ENCODE measurements around the gene NLRC3. TPM values are rescaled to one million over a fixed set of nuclear protein-coding genes. Genes with fewer than 3 reads are reported as not detected.

Gene NLRC3
- total RNA-seq, 1 donor from 2014 or later, result not detected

DNA sequence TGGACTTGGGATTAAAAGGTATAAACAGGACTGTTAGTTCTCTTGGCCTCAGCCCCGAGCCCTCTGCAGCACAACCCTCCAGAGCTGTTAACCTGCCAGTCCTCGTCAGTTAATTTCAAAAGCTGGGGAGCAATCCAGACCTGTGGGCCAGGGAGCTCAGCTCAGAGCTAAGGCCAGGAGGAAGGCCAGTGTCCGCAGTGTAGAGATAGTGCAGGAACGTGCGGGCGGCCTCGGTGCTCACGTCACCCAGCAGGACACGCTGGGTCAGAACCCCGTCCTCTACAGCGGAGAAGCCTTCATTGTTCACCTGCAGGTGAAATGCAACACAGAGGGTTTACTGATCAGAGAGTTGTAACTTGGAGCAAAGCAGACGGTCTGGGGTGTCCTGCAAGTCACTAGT, 15.4 kb upstream of the NLRC3 start:
- Mint-ChIP-seq H3K4me3 (no peak overlapping the region), H3K4me1 (no peaks in the 10 kb centered on the region), H3K27me3 (ENCODE audit: low read depth) (no peaks in the 10 kb centered on the region), H3K9me3 (no peaks in the 10 kb centered on the region), H3K36me3 (ENCODE audit: low read depth) (peaks cover 13% of the 10 kb centered on the region), H3K27ac (ENCODE audit: unreplicated experiment) (no peak overlapping the region)
- no peak for DNase-seq (ENCODE audit: low read depth, low spot score)
- TF ChIP-seq, protein P1, sequence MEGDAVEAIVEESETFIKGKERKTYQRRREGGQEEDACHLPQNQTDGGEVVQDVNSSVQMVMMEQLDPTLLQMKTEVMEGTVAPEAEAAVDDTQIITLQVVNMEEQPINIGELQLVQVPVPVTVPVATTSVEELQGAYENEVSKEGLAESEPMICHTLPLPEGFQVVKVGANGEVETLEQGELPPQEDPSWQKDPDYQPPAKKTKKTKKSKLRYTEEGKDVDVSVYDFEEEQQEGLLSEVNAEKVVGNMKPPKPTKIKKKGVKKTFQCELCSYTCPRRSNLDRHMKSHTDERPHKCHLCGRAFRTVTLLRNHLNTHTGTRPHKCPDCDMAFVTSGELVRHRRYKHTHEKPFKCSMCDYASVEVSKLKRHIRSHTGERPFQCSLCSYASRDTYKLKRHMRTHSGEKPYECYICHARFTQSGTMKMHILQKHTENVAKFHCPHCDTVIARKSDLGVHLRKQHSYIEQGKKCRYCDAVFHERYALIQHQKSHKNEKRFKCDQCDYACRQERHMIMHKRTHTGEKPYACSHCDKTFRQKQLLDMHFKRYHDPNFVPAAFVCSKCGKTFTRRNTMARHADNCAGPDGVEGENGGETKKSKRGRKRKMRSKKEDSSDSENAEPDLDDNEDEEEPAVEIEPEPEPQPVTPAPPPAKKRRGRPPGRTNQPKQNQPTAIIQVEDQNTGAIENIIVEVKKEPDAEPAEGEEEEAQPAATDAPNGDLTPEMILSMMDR (conservative IDR thresholded peaks at IDR 0.05), result no peak

DNA sequence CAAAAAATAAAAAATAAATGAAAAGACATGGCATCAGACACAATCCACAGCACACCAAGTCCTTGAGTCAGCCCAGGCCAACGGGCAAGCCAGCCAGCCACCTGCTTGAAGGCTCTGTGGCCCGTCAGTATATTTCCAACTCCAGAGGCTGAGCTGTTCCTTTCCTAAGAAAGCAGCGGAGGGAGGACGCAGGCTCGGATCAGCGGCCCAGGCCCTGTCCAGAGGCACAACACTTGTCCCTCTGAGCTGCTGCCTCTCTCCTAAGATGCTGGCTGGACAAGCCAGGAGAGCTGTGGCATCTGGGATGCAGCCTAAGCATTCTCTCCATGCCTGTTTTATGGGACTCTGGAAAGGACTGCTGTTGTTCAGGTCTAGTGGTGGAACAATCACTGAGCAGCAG, 14.8 kb upstream of the NLRC3 start:
- H3K36me3 Mint-ChIP-seq (ENCODE audit: low read depth), result peaks cover 13% of the 10 kb centered on the region
- no peaks in the 10 kb centered on the region for H3K9me3 Mint-ChIP-seq
- no peak overlapping the region for H3K27ac Mint-ChIP-seq (ENCODE audit: unreplicated experiment)
- no peaks in the 10 kb centered on the region for H3K27me3 Mint-ChIP-seq (ENCODE audit: low read depth)
- DNase-seq (ENCODE audit: low read depth, low spot score), result no peak
- H3K4me1 Mint-ChIP-seq, result no peaks in the 10 kb centered on the region
- TF ChIP-seq, protein P1 (conservative IDR thresholded peaks at IDR 0.05), result no peak
- H3K4me3 Mint-ChIP-seq, result no peak overlapping the region

DNA sequence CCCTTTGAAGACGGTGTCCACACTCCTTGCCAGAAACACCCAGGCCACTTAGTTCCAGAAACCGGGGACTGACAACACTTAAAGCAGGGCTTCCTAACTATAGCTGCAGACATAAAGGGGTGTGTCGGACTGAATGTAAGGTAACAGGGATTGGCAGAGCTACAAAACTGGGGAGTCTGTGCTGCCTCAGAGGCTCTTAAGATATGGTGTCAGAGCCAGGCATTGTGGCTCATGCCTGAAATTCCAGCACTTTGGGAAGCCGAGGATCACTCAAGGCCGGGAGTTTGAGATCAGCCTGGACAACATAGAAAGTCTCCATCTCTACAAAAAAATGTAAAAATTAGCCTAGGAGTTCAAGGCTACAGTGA, 14.2 kb upstream of the NLRC3 start:
- TF ChIP-seq, protein P1 (conservative IDR thresholded peaks at IDR 0.05), result no peak
- no peaks in the 10 kb centered on the region for H3K4me1 Mint-ChIP-seq
- H3K4me3 Mint-ChIP-seq, result no peak overlapping the region
- H3K27ac Mint-ChIP-seq (ENCODE audit: unreplicated experiment), result peak overlapping the region; percentile 17
- DNase-seq (ENCODE audit: low read depth, low spot score), result no peak
- H3K36me3 Mint-ChIP-seq (ENCODE audit: low read depth), result peaks cover 13% of the 10 kb centered on the region
- H3K27me3 Mint-ChIP-seq (ENCODE audit: low read depth), result no peaks in the 10 kb centered on the region
- no peaks in the 10 kb centered on the region for H3K9me3 Mint-ChIP-seq

DNA sequence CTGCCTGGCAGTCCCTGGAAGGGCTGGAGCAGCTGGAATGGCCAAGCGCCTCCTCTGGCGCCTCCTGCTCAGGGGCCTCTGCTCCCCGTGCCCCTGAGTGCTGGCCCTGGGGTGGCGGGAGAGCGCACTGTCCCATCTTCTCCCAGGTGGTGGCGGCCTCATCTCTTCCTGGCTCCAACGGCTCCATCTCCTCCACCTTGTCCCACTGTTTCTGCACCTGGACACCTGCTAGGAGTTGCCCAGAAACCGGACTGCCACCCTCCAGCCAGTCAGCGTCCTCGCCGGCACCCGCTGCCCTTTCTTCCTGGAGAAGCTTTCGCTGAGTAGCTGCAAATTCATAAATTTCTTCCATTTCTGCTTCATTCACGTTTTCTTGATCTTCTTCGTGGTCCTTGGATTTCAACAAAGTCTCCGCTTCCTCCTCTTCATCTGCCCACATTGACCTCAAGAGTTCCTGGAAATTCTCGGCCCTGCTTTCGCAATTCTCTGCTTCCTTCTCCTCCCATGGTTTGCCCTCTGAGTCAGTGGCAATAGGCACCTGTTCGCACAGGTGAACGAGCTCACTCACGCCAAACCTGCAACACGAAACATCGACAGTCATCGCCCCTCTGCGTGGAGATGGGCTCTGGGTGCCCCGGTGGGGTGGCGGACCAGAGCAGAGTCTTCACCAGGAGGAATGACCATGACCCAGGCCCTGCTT, 13.7 kb upstream of the NLRC3 start:
- Mint-ChIP-seq H3K27me3 (ENCODE audit: low read depth) (no peaks in the 10 kb centered on the region), H3K9me3 (no peaks in the 10 kb centered on the region), H3K27ac (ENCODE audit: unreplicated experiment) (peak overlapping the region; percentile 17), H3K4me3 (no peak overlapping the region), H3K36me3 (ENCODE audit: low read depth) (peaks cover 13% of the 10 kb centered on the region), H3K4me1 (no peaks in the 10 kb centered on the region)
- TF ChIP-seq, protein P1 (conservative IDR thresholded peaks at IDR 0.05), result no peak
- no peak for DNase-seq (ENCODE audit: low read depth, low spot score)

DNA sequence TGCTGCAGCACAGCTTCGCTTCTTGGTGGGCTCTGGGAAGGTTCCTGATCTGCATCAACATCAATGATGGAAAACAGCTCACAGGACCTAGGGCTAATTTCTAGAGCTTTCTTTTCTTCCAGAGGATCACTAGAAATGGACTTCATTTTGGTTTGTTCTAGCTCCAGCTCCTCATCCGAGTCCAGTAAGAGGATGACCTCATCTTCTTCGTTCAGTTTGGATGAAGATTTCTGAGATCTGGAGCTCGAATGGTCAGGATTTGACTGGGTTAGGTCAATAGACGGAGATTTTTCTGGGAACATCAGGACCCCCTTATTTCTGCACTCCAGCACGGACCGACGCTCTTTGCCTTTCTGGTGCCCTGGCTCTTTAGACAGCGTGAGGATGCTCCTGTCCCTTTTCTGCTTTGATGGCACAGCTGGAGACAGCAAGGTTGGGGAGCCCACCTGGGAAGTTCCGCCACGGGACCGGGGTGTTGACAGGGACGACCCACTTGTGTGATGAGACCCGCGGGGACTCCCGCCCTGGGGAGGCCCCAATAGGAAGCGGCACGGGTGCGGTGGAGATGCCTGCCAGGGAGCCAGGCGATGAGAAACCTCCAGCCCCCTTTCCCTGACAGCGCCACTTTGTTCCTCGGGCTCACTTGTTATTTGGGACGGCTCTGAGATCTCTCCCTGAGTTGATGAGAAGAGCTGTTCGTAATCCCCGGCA, 12.9 kb upstream of the NLRC3 start:
- Mint-ChIP-seq H3K4me3 (no peak overlapping the region), H3K27ac (ENCODE audit: unreplicated experiment) (peak overlapping the region; percentile 82), H3K27me3 (ENCODE audit: low read depth) (no peaks in the 10 kb centered on the region), H3K9me3 (no peaks in the 10 kb centered on the region), H3K4me1 (no peaks in the 10 kb centered on the region), H3K36me3 (ENCODE audit: low read depth) (peaks cover 11% of the 10 kb centered on the region)
- TF ChIP-seq, protein P1 (conservative IDR thresholded peaks at IDR 0.05), result no peak
- DNase-seq (ENCODE audit: low read depth, low spot score), result no peak

Data from neural crest cell (in vitro differentiated cells).